NCI-H460 (cell line): ENCODE results near the gene CILP2. TPM values are rescaled to one million over a fixed set of nuclear protein-coding genes. Genes with fewer than 3 reads are reported as not detected.

Source experiments
- DNase-seq: peaks from one replicate; pipeline ENCODE4 v3.0.0-alpha.2; 2016; ENCODE audit warnings: low read depth; ENCODE audit errors: extremely low read depth
- polyA plus RNA-seq: library from polyadenylated mRNA; depleted of rRNA; stranded (reverse); fragments of >200 nt; gene quantifications from 2 replicates; pipeline ENCODE4 v1.2.3, GENCODE V29; 2014; cell fraction: nucleus; rRNA removed
- total RNA-seq: library from RNA; depleted of rRNA; stranded (reverse); fragments of >200 nt; shearing (Covaris generic); gene quantifications from 2 replicates; pipeline ENCODE4 v1.2.3, GENCODE V29; 2014; rRNA removed

CILP2 gene, protein sequence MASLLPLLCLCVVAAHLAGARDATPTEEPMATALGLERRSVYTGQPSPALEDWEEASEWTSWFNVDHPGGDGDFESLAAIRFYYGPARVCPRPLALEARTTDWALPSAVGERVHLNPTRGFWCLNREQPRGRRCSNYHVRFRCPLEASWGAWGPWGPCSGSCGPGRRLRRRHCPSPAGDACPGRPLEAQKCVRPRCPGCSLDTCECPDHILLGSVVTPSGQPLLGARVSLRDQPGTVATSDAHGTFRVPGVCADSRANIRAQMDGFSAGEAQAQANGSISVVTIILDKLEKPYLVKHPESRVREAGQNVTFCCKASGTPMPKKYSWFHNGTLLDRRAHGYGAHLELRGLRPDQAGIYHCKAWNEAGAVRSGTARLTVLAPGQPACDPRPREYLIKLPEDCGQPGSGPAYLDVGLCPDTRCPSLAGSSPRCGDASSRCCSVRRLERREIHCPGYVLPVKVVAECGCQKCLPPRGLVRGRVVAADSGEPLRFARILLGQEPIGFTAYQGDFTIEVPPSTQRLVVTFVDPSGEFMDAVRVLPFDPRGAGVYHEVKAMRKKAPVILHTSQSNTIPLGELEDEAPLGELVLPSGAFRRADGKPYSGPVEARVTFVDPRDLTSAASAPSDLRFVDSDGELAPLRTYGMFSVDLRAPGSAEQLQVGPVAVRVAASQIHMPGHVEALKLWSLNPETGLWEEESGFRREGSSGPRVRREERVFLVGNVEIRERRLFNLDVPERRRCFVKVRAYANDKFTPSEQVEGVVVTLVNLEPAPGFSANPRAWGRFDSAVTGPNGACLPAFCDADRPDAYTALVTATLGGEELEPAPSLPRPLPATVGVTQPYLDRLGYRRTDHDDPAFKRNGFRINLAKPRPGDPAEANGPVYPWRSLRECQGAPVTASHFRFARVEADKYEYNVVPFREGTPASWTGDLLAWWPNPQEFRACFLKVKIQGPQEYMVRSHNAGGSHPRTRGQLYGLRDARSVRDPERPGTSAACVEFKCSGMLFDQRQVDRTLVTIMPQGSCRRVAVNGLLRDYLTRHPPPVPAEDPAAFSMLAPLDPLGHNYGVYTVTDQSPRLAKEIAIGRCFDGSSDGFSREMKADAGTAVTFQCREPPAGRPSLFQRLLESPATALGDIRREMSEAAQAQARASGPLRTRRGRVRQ
- 0.02 and 0.12 TPM in 2 replicates for total RNA-seq
- 0.07 TPM in 1 of 2 replicates, not detected in the other for polyA plus RNA-seq

GRCh38 chr19:19538061-19538784 lies at the start of gene CILP2:
TSS of gene CILP2 (plus strand) at chr19:19538265. CDS start at chr19:19538350, 85 bp downstream.
- no peak for DNase-seq

DNA sequence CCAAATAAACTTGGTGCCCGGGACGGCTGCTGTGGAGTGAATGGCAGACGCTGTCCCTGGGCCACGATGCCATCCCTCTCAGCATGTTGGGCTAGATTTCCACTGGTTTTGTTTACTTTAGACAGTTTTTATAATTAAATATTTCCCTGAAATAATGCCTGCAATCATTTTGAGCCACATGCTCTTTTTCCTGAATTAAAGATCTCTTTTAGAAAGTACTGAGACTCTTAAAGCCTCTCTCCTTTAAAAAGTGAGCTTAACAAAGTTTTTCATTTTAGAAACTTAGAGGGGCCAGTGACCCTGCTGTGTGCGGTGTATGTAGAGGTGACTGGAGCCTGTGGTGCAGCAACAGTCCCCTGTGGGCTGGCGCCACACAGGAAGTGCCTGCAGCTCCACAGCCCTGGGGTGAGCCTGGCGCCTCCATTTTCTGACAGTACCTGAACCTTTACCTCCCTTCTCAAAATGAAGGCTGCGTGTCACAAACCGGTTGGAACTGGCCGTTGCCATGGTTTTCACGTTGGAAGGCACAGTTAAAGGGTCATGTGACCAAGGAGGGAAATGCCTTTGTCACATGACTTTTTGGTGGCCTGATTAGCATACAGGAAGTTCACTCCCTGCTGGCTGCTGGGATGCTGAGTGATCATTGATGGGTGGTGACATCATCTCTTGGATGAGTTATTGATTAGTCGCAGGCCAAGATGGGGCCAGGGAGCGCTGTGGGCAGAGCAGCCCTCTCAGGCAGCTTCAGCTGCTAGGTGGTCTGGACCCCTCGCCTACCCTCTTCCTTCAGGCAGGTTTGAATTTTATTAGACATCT lies 49.0 kb upstream of the CILP2 start:
- DNase-seq = peak; percentile 57

- DNase-seq = no peak
Observed at GRCh38 chr19:19489804-19490204, 48.3 kb upstream of the CILP2 start.

GRCh38 chr19:19490214-19490968 lies 47.7 kb upstream of the CILP2 start:
- peak; percentile 74 for DNase-seq

GRCh38 chr19:19491321-19492025 lies 46.6 kb upstream of the CILP2 start:
- no peak for DNase-seq

- no peak for DNase-seq
Observed at GRCh38 chr19:19492026-19492610, 45.9 kb upstream of the CILP2 start.

DNA sequence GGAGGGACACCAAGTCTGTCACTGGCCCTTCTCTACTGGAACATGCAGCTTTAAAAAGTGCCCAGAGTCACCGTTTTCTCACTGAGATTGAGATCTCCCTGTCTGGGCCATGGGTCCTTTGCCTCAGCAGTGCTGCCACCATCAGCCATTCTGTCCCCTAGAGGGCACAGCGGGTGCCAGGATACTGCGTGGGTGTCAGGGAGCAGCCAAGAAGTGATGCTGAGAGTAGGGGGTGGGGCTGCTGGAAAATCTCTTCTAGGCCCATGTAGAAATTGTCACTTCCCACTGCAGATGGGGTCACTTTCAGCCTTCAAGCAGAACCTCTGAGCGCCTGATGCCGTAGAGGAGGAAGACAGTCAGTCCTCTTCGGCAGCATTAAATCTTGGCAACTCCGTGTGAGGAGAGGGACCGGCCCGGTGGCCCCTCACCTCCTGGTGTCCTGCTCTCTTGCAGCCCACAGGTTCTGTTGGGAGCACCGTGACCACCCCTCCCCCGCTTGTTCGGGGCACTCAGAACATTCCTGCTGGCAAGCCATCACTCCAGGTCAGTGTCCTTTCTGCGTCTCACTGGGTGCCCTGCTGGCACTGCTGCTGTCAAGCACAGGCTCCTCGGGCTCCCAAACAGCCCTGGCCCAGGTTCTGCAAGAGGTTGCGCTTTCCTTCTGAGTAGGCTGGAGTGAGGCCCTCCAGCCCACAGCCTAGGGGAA lies 44.1 kb upstream of the CILP2 start:
- no peak for DNase-seq

- DNase-seq = no peak
Observed at GRCh38 chr19:19495614-19496603, 42.2 kb upstream of the CILP2 start.

GRCh38 chr19:19498255-19498991 lies 39.6 kb upstream of the CILP2 start:
- DNase-seq = no peak

GRCh38 chr19:19499272-19499995 lies 38.6 kb upstream of the CILP2 start:
- no peak for DNase-seq

DNA sequence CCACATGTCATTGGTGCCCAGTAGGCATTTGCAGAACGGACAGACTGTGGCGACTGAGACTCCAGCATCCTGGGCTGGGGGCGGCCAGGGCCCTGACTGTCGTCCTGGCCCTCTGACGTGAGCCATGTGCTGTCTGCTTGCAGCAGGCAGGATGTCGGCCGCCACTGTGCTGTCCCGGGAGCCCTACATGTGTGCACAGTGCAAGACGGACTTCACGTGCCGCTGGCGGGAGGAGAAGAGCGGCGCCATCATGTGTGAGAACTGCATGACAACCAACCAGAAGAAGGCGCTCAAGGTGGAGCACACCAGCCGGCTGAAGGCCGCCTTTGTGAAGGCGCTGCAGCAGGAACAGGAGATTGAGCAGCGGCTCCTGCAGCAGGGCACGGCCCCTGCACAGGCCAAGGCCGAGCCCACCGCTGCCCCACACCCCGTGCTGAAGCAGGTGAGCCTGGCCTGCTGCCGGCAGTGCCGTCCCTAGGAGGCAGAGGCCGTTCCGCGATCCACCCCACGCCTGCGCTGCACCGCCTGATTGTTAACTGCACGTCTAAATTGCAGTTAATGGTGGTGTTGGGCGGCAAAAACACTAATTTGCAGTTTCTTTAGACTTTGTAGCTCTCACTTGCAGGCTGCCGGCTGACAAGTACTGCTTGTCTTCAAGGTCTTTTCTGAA lies 37.0 kb upstream of the CILP2 start:
- no peak for DNase-seq

DNA sequence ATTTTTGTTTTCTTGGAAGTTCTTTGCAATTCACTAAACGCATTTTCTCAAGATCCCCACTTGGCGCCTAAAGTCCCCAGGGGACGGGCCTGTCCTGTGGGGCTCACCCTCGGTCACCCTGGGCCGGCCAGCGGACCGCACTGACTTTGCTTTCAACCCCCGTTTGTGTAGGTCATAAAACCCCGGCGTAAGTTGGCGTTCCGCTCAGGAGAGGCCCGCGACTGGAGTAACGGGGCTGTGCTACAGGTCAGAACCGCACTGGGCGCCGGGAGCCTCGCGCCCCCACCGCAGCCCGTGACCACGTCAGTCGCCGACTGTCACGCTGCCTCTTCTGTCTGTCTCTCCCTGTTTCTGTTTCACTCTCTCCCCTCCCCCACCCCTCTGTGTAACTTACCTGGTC lies 36.3 kb upstream of the CILP2 start:
- DNase-seq = no peak

GRCh38 chr19:19502281-19502680 lies 35.8 kb upstream of the CILP2 start:
- no peak for DNase-seq
